ENCODE measurements around the gene ADORA2A. TPM values are rescaled to one million over a fixed set of nuclear protein-coding genes. Genes with fewer than 3 reads are reported as not detected.

Gene ADORA2A
- total RNA-seq, 2 experiments from 2014 or later, result 15.5 to 16.4 TPM

GRCh38 chr22:24423519-24424000 lies 3.8 kb upstream of the ADORA2A start:
- Mint-ChIP-seq H3K27me3 (no peaks in the 10 kb centered on the region), H3K4me1 (ENCODE audit: low read depth) (peaks cover 44% of the 10 kb centered on the region), H3K27ac (peak overlapping the region; percentile 72), H3K9me3 (no peaks in the 10 kb centered on the region), H3K4me3 (peak overlapping the region; percentile 74), H3K36me3 (ENCODE audit: low read depth) (peaks cover 13% of the 10 kb centered on the region)
- ATAC-seq (ENCODE audit: poor library complexity) (no peak), DNase-seq (peak in 13 of 14 experiments; percentile 44 to 83 (median 54))
- H3K27ac ChIP-seq (ENCODE audit: low read depth in 1 of 2, low read length in 2 of 2), result no peak overlapping the region
- intact Hi-C loops (cut with DNase I, micrococcal nuclease), result loop anchor here (1.0 to 10.0 kb wide), 5 partner anchors 64 to 641 kb away; no protein-coding TSS in a partner anchor
- ChIA-PET POLR2A (interaction anchor here (0.7 to 3.3 kb wide), 4 partner anchors 12 to 75 kb away, joined by 3 to 14 read pairs (median 3); no protein-coding TSS in a partner anchor), CTCF (interaction anchor here (0.6 to 2.2 kb wide), 8 partner anchors 9 to 152 kb away, joined by 3 to 17 read pairs (median 4); partner anchors contain the start of gene SPECC1L)
- TF ChIP-seq, protein P1, sequence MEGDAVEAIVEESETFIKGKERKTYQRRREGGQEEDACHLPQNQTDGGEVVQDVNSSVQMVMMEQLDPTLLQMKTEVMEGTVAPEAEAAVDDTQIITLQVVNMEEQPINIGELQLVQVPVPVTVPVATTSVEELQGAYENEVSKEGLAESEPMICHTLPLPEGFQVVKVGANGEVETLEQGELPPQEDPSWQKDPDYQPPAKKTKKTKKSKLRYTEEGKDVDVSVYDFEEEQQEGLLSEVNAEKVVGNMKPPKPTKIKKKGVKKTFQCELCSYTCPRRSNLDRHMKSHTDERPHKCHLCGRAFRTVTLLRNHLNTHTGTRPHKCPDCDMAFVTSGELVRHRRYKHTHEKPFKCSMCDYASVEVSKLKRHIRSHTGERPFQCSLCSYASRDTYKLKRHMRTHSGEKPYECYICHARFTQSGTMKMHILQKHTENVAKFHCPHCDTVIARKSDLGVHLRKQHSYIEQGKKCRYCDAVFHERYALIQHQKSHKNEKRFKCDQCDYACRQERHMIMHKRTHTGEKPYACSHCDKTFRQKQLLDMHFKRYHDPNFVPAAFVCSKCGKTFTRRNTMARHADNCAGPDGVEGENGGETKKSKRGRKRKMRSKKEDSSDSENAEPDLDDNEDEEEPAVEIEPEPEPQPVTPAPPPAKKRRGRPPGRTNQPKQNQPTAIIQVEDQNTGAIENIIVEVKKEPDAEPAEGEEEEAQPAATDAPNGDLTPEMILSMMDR (IDR thresholded peaks at IDR 0.05), result peak; percentile 78
- no peaks in the 10 kb centered on the region for H3K9me3 ChIP-seq (ENCODE audit: control insufficient read depth in 1 of 2, insufficient read depth in 1 of 2, low read length in 2 of 2)
- peaks cover 49% of the 10 kb centered on the region for H3K4me1 ChIP-seq (ENCODE audit: insufficient read depth, low read length)
- no peaks in the 10 kb centered on the region for H3K36me3 ChIP-seq (ENCODE audit: insufficient read depth, low read length)
- H3K27me3 ChIP-seq (ENCODE audit: control insufficient read depth in 1 of 2, insufficient read depth in 2 of 2, low read length in 2 of 2), result no peaks in the 10 kb centered on the region
- no peak overlapping the region for H3K4me3 ChIP-seq (ENCODE audit: low read length)

DNA sequence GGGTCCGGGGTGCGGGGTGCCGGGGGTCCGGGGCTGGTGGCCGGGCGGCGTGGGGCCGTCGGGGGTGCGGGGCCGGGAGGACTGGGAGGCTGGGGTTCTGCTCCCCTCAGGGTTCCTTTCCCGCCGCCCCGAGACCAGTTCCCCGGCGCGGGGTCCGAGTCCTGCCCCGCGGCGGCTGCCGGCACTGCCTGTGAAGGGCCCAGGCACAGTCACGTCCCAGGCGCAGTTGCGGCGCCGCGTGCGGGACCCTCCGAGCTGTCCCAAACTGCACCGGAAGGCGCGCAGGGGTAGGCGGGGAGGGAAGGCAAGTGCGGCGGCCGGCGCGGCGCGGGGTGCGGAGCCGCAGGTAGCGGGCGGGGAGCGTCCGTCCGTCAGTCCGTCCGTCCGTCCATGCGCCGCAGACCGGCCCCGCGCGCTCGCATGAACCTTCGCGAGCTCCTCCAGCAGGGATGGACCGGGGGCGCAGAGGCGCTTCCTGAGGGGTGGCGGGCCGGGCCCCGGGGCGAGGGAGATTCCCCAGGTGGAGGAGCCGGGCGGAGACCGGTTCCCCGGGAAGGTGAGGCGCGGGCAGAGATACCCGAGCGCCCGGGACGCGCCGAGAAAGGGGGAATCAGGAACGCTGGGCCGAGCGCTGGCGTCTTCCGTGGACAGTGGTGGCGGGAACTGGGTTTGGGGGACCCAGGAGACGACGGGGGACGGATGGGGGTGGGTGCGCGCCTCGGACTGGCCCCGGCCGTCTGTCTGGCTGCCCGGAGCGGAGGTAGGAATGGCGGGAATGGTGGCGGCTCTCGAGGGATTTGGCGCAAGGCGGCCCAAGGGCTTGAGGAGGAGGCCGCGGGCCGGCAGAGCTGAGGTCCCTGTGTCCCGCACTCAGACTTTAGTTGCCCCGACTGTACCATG lies 3.1 kb upstream of the ADORA2A start:
- H3K4me3 ChIP-seq (ENCODE audit: low read length), result peak overlapping the region; percentile 40
- H3K27me3 Mint-ChIP-seq, result no peaks in the 10 kb centered on the region
- TF ChIP-seq, protein P1 (IDR thresholded peaks at IDR 0.05), result no peak
- ATAC-seq (ENCODE audit: poor library complexity) (no peak), DNase-seq (peak in 12 of 14 experiments; percentile 24 to 69 (median 44))
- intact Hi-C loops (cut with DNase I, micrococcal nuclease), result loop anchor here (2.0 to 10.0 kb wide), 5 partner anchors 61 to 641 kb away; no protein-coding TSS in a partner anchor
- H3K27ac ChIP-seq (ENCODE audit: low read depth in 1 of 2, low read length in 2 of 2), result peak overlapping the region in 1 of 2 donors; percentile 5
- peaks cover 51% of the 10 kb centered on the region for H3K4me1 Mint-ChIP-seq (ENCODE audit: low read depth)
- peaks cover 56% of the 10 kb centered on the region for H3K4me1 ChIP-seq (ENCODE audit: insufficient read depth, low read length)
- ChIA-PET CTCF (interaction anchor here (0.6 to 2.2 kb wide), 7 partner anchors 8 to 99 kb away, joined by 3 to 17 read pairs (median 4); no protein-coding TSS in a partner anchor), POLR2A (interaction anchor here (0.7 to 3.3 kb wide), 4 partner anchors 11 to 74 kb away, joined by 3 to 14 read pairs (median 3); no protein-coding TSS in a partner anchor)
- peaks cover 13% of the 10 kb centered on the region for H3K36me3 Mint-ChIP-seq (ENCODE audit: low read depth)
- no peaks in the 10 kb centered on the region for H3K9me3 ChIP-seq (ENCODE audit: control insufficient read depth in 1 of 2, insufficient read depth in 1 of 2, low read length in 2 of 2)
- H3K9me3 Mint-ChIP-seq, result no peaks in the 10 kb centered on the region
- H3K27ac Mint-ChIP-seq, result no peak overlapping the region
- peak overlapping the region; percentile 76 for H3K4me3 Mint-ChIP-seq
- H3K27me3 ChIP-seq (ENCODE audit: control insufficient read depth in 1 of 2, insufficient read depth in 2 of 2, low read length in 2 of 2), result no peaks in the 10 kb centered on the region
- H3K36me3 ChIP-seq (ENCODE audit: insufficient read depth, low read length), result no peaks in the 10 kb centered on the region

Data from CD4-positive, alpha-beta T cell (primary cell).